MM.1S (cell line): Measurements from ENCODE around the gene ATRN.

Source experiments
- EZH2 ChIP-seq: fragments of 300-600 bp; sonication (generic); optimal IDR thresholded peaks from 2 replicates; pipeline ENCODE3; 2017; ENCODE audit warnings: low read depth, mild to moderate bottlenecking, antibody characterized with exemption, low read length, mixed read lengths
- EZH2phosphoT487 ChIP-seq: fragments of 300-600 bp; sonication (generic); IDR thresholded peaks from 2 replicates; pipeline ENCODE4 v1.6.1; 2018; ENCODE audit warnings: antibody characterized with exemption, low read length
- TF ChIP-seq, protein P1 (sequence below): fragments of 300-600 bp; sonication (generic); IDR thresholded peaks from 2 replicates; pipeline ENCODE4 v1.5.1; 2016; ENCODE audit warnings: antibody characterized with exemption, low read length, mixed read lengths

- TF ChIP-seq EZH2phosphoT487 (no peak), EZH2 (no peak)
- TF ChIP-seq, protein P1, sequence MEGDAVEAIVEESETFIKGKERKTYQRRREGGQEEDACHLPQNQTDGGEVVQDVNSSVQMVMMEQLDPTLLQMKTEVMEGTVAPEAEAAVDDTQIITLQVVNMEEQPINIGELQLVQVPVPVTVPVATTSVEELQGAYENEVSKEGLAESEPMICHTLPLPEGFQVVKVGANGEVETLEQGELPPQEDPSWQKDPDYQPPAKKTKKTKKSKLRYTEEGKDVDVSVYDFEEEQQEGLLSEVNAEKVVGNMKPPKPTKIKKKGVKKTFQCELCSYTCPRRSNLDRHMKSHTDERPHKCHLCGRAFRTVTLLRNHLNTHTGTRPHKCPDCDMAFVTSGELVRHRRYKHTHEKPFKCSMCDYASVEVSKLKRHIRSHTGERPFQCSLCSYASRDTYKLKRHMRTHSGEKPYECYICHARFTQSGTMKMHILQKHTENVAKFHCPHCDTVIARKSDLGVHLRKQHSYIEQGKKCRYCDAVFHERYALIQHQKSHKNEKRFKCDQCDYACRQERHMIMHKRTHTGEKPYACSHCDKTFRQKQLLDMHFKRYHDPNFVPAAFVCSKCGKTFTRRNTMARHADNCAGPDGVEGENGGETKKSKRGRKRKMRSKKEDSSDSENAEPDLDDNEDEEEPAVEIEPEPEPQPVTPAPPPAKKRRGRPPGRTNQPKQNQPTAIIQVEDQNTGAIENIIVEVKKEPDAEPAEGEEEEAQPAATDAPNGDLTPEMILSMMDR, result no peak
Measured at GRCh38 chr20:3576363-3576762, 105.5 kb downstream of the ATRN start.
